Central memory CD4-positive, alpha-beta T cell (primary cell): ENCODE data around the gene DAZAP1.

Experiments used
- DNase-seq: peaks from one replicate; pipeline ENCODE4 v3.0.0; 2022

The DAZAP1 gene

DNA sequence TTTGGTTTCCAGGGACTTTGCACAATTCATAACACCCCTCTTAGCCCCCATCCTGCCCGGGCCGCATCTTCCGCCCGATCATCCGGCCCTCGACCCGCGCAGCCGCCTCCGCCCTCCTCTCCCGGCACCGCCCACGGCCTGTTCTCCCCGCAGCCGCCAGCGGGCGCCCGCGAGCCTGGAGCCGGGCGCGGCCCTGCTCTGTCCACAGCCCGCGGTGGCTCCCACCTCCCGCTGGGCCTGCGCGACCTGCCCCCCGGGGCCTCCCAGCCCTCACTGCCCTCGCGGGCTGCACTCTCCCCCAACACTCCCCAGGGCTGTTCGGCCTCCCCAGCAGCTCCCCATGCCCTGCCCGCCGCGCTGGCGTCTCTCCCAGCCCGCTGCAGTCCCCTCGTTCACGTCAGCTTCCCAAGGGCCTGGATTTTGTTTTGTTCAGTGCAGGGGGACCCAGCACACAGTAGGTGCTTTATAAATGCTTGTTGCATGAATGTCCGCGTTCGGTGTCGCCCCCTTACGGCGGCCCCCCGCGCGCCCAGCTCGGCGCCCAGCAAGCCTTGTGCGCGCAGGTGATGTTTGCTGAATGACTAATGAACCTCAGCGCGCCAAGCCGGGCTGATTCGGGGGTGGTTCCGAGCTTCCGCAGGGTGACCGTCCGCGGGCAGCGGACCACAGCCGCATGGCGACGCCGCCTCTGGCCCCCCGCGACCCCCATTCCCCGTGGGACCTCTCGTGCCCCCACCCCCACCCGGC, 38.0 kb downstream of the DAZAP1 start:
- peak; percentile 67 for DNase-seq

DNA sequence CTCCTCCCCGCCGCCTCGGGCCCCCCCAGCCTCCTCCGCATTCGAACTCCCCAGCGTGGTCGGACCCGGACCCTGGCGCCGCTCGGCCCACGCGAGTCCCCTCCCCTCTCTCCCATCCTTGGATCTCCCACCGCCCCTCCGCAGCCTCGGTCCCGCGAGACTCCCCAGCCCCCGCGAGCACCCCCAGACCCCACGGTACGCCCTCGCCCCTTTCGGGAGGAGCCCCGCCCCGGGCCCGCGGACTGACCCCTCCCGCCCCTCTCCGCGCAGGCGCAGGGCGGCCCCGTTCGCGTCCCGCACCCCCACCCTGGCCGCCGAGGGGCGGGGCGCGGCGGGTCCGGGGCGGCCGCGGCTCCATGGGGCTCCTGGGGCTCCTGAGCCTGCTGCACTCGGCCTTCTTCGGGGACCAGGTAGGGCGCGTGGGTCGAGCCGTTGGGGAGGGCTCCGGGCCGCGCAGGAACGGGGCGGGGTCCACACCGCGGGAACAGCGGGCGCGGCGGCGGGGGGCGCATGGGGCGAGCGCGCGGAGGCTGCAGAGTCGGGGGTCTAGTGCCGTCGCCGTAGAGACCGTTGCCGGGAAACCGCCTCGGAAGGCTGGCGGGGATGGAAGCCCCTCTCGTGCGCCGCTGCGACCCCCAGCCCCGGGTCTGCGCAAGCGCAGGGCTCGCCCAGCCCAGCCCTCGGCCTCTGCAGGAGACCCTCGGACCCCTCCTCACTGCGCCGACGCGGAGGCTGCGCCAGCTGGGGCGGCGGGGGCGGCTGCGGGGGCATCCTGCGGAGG, 38.7 kb downstream of the DAZAP1 start:
- no peak for DNase-seq

DNA sequence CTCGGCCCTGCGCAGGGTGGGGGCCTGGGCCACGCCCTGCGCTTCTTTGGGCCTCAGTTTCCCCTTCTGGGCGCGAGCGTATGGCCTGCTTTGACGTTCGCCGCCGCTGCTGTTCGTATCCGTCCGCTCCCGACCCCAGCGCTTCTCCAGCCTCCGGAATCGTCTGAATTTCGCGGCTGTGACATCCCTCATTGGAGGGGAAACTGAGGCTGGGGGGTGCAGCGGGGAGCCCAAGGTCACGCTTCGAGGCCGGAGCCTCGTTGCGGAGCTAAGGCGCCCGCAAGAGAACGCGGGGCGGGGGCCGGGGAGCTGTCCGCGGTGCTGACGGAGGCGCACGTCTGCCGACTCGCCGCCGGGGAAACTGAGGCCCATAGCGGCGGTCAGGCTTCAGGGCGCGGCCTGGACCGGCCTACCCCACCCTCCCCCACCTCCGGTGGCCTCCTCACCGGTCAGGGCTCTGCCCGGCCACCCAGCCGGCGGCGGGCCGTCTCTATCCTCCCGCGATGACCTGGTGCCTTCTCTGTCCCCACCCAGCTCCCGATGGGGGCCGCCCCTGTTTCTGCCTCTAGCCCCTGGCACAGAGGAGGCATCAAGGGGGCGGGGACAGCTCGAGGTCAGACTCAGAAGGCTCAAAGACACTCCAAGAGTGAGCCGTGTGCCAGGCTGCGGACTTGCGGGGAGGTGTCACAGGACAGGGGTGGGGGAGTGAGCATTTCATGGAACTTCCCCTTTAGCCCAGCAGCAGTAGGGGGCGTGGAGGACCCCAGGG, 39.5 kb downstream of the DAZAP1 start:
- no peak for DNase-seq

DNA sequence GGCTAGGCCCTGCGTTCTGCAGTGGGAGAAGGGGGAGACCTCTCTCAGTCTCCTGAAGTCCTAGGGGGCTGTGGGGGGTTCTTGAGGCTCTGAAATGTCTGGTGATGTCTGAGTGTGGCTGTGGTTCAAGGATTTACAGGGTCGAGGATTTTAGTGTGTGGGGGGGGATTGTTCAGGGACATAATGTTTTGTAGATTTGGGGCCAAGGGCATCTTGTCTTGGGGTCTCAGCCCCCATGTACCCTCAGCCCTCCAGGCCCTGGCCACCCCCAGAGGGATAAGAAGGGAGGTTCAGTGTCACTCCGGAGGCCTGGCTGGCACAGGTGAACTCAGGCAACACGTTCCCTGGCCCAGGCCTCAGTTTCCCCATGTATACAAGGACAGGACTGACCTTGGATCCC, 40.1 kb downstream of the DAZAP1 start:
- DNase-seq = no peak

DNA sequence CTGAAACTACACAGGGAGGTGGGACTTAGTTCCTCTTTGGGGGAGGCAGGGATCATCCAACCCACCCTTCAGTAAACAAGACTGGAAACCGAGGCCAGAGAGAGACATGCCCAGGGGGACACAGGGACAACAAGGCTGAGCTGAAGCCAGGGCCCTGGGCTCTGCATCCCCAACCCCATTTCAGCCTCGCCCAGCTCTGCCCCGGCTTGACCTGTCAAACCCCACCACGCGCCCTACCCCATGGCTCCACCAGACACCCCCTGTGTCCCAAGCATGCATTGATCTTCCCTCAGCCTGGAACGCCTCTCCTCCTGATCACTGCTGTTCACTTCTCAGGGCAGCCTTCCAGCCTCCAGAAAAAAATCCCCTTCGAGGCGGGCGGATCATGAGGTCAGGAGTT, 40.6 kb downstream of the DAZAP1 start:
- no peak for DNase-seq

DNA sequence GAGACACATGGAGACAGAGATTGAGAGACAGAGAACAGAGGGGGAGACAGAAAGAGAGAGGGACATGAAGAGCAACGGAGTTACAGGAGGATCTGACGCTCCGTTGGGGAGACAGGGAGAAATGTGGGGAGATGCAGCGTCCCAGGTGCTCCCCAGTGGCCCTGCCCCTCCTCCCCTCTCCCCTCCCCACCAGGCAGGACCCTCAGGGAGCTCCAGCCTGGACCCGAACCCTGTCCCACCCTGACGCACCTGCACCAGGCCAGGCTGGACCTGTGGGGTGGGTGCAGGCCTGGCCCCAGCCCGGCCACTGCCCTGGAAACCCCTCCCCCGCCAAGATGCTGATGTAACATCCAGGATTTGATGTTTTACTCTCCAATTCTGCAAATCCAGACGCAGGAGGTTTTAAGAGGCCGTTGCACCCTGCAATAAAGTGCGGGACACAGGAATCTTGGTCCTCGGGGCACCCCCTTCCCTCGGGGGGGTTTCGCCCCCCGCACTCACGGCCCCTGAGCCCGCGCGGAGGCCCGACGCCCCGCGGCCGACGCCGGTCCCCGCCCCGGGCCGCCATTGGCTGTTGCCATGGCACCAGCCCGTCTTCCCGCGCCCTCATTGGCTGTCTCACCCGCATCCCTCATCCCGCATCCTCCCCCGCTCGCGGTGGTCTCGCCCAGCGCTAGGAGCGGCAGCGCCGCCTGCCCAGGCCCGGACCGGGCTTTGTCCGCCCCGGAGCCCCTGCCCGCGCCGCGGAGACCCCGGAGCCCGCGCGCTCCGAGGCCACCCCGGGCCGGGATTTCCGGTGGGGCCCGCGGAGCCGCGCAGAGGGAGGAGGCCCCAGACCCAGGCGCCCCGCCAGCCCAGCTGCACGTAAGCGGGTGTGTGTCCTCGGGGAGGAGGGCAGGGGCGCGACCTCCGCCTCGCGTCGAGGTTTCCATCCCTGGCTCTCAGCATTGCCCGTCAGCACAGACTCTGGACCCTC, 42.4 kb downstream of the DAZAP1 start, which contains the start of gene APC2:
Gene APC2 (plus strand): TSS at position 655 of the 976 bp plus-strand sequence. CDS start 2,881 bp downstream, outside the sequence.
- DNase-seq = no peak

DNA sequence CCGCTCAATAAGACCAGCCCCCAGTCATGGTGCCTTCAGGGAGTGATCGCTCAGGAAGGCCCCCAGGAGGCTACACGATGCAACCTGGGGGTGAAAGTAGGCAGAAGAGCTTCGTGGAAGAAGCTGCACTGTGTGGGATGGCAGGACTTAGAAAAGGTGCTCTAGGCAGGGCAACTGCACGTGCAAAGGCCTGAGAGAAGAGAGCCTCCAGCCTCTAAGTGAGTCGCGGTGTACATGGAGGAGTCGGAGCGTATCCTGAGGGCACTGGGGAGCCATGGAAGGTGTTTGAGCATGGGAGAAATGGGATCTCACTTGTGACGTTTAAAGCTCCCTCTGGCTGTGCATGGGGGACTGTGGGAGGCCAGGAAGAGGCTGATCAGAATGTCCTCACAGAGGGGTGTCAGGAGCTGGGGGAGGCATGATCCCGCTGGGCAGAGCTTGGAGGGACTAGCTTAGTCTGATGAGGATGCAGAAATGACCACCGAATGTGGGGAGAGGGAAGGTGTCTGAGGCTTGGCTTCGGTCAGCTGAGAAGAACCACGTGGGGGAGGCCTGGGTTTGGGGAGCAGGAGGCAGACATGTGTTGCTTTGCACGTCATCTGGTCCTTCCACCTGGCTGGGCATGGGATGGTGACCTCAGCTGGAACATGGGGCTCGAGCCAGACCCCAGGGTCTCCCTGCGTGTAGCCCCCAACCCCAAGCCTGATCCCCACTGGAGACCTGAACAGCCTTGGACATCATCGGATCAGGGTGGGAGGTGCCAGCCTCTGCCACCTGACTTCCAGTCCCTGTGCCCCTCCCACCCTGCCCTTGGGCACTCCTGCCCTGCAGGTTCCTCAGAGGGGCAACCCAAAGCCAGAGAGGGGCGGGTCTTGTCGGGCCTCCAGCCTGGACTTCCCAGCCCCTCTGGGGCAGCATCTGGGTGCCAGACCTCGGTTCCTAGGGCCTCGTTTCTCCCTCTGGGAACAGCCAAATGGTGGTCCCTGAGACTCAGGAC, 43.6 kb downstream of the DAZAP1 start:
- no peak for DNase-seq

DNA sequence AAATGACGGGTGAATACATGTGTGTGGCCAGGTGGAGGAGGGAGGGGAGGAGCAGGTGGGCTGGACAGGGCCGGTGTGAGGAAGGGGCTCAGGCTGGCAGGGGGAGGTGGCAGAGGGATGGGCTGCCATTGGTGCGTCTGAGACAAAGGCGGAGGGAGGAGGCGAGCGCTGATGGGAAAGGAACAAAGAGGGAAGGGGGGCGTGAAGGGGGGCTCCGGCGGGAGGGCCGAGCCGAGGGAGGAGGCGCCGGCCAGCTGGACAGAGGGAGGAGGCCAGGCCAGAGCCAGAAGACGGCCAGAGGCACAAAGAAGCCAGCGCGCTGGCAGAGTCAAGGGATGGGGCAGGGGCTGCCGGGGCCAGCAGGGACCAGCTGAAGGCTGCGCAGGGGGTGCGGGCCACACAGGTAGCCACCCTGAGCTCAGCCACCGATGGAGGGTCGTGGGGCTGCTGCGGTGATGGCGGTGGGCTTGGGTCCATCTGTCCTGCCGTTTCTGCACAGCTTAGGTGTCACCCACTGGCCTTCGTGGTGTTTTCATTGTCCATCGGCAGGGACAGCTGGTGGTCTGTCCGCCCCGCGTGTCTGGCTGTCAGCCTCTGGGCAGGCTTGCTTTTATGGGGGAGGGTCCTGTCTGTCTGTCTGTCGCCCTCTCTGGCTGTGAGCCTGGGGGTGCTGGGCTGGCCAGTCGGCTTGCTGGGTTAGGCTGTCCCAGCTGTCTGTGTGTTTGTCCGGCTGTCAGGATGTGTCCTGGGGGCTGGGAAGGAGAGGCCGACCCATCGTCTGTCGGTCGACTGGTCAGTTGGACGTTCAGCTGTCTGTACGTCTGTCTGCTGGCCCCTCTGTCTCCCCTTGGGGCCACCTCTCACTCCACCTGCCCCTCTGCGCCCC, 44.8 kb downstream of the DAZAP1 start:
- no peak for DNase-seq

DNA sequence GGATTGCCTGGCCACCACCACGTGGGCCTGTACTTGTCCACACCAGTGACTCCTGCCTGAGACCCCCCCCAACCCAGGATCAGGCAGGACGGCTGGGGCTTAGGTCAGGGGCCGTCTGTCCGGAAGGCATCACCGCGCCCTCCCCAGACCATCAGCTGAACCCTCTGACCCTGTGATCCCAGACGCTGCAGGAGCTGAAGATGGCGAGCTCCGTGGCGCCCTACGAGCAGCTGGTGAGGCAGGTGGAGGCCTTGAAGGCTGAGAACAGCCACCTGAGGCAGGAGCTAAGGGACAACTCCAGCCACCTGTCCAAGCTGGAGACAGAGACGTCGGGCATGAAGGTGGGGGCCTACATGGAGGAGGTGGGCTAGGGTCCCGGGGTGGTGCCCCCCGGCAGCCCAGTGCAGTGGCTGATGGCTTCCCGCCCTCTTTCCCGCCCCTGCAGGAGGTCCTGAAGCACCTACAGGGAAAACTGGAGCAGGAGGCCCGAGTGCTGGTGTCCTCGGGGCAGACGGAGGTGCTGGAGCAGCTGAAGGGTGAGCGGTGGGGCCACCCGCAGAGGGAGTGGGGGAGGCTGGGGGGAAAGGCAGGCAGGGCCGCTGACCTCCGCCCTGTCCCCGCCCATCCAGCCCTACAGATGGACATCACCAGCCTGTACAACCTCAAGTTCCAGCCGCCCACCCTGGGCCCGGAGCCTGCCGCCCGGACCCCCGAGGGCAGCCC, 45.6 kb downstream of the DAZAP1 start:
- DNase-seq = no peak

DNA sequence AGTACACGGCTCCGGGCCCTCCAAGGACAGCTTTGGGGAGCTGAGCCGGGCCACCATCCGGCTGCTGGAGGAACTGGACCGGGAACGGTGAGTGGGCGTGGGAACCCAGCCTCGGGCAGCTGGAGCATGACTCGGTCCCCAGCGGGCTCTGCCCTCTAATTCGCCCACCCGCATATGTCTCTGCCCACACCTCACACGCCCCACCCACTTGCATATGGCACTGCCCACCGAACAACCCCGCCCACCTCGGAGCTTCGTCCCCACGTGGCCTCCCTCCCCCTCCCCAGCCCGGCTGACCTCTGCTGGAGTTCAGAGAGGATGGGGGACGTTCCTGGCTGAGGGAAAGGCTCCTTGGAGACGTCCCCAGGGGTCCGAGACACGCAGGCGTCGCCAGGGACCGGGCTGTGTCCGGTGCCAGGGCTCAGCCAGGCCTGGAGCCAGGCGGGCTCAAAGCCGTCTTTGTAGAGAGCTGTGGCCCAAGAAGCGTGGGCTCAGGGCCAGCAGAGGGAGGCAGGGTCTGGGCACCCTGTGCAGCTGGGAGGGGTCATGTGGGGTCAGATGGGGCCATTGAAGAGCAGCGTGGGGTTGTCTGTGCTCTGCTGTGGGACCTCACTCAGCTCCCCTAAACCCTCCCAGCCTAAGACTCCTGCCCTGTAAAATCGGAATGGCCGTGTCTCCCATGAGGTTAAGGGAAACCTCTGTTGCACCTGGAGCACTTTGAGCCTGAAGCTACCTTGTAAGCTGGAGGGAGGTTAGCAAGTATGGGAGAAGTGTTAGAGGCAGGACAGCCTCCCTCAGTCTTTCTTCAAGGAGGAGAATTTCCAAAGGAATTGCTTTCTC, 46.4 kb downstream of the DAZAP1 start:
- no peak for DNase-seq

DNA sequence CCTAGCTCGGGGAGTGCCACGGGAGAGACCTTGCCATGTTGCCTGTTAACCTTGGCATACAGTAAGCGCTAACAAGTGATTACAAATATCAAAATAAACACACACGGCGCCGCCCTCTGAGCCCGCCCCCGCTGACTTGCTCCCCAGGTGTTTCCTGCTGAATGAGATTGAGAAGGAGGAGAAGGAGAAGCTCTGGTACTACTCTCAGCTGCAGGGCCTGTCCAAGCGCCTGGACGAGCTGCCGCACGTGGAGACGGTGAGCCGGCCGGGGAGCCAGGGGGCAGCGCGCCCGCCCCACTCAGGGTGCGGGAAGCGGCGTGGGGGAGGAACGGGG, 47.6 kb downstream of the DAZAP1 start:
- no peak for DNase-seq

DNA sequence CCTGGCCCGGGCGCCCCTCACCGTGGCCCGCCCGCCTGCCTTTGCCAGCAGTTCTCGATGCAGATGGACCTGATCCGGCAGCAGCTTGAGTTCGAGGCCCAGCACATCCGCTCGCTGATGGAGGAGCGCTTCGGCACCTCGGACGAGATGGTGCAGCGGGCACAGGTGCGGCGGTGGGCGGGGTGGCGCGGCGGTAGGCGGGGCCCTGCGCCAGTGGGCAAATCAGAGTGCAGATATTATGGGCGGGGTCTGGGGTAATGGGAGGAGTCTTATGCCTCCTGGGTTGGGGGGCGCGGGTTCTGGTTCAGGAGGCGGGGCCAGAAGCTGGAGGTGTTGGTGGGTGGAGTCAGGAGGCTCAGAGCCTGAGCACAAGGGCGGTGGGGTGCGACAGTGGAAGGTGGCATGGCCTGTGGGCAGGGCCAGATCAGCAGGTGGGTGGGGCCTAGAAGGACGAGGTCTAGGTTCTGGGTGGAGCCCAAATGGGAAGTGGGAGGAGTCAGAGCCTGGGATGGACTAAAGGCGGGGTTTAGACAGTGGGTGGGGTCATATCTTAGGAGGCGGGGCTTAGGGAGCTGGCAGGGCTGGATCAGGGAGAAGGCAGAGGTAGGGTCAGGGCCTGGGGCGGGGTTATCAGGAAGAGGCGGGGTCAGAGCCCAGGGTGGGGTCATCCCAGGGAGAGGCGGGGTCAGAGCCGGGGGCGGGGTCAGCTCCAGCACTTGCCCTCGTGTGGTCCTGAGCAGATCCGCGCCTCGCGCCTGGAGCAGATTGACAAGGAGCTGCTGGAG, 48.1 kb downstream of the DAZAP1 start:
- peak; percentile 47 for DNase-seq

DNA sequence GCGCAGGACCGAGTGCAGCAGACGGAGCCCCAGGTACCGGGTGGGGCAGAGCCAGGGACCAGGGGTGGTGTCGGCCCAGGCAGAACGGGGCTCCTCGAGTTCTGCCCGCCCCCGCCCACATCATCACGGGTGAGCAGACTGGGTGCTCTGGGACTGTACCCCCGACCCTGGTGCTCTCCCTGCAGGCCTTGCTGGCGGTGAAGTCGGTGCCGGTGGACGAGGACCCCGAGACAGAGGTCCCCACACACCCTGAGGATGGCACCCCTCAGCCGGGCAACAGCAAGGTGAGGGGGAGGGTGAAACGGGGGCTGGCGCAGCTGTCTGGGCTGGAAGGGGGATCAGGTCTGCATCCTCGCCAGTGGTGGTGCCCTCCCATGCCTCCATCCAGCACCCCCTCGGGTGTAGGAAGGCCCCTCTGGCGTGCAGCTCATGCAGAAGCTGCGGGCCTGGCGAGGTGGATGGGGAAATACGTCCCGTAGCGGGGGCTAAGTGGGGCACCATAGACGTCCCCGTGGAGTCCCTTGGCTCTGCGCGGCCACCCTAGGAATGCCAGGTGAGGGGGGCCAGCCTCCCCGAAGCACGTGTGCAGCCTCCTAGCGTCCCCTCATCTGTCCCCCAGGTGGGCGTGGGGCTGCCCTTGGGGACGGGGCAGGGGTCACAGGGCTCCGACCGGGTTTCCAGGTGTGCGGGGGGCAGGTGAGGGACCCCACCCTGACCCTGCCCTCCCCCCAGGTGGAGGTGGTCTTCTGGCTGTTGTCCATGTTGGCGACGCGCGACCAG, 48.9 kb downstream of the DAZAP1 start:
- DNase-seq = no peak

DNA sequence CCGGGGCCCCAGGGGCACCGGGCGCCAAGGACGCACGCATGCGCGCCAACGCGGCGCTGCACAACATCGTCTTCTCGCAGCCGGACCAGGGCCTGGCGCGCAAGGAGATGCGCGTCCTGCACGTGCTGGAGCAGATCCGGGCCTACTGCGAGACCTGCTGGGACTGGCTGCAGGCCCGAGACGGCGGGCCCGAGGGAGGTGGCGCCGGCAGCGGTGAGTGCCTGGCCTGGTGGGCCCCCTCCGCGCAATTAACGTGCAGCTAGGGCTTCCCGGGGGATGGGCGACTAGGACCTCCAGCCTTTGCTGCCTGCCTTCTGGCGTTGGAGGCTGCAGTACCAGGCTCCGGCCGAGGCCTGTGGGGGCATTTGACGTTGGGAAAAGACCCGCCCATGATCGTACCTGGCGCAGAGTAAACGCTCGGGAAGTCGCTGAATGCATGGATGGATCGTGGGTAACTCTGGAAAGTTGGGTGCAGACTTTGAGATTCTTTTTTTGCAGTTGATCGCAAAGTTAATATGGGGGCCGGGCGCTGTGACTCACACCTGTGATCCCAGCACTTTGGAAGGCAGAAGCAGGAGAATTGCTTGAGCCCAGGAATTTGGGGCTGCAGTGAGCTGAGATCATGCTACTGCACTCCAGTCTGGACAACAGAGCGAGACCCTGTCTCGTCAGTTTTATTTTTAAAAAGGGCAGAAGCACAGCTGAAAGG, 49.8 kb downstream of the DAZAP1 start:
- DNase-seq = no peak

DNA sequence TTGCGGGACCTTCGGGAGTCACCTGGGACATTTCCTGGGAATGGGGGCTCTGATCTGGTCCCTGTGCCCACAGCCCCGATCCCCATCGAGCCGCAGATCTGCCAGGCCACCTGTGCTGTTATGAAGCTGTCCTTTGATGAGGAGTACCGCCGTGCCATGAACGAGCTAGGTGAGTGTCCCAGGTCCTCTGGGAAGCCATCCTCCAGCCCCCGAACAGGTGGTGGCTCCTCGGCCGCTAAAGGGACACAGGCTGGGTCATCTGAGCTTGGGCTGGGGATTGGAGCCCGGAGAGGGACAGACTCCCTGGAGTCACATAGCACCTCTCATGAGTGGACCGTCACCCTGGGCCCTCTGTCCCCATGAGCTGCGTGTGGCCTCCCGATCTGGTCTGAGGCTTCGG, 50.5 kb downstream of the DAZAP1 start:
- DNase-seq = no peak

DNA sequence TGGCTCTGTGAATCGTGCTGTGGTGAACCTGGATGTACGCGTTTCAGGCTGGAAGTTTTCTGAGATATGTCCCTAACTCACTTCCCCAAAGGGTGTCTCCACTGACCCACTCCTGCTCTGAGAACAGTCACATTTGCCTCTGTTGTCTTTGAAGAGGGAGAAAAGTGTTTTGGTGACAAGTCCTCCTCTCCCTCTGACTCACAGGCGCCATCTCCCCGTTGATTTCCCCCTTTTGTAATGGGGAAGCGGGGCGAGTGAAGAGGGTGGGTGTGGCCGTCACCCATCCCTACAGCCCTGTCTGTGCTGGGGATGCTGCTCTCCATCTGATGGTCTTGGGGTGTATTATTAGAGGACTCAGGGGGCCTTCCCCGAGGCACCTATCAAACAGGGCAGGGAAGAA, 52.1 kb downstream of the DAZAP1 start:
- DNase-seq = no peak
